SK-N-SH (cell line): ENCODE data around the gene ADAD2.

Source experiments
- MAX ChIP-seq: IDR thresholded peaks from 2 replicates; pipeline ENCODE4 v1.4.0; 2012; ENCODE audit warnings: low read depth
- PBX3 ChIP-seq: IDR thresholded peaks from 2 replicates; pipeline ENCODE4; 2012
- POLR2AphosphoS5 ChIP-seq: IDR thresholded peaks from 2 replicates; pipeline ENCODE4 v1.6.1; 2012; ENCODE audit warnings: low read depth, low read length
- SMC3 ChIP-seq: IDR thresholded peaks from 2 replicates; pipeline ENCODE4 v1.6.1; 2012; ENCODE audit warnings: low read depth, low read length, improper control_type of control experiment

GRCh38 chr16:84226026-84226425, 35.1 kb downstream of the ADAD2 start:
- TF ChIP-seq SMC3 (no peak), PBX3 (no peak), POLR2AphosphoS5 (no peak), MAX (no peak)
